ENCODE data around the gene HOXC11. TPM values are rescaled to one million over a fixed set of nuclear protein-coding genes. Genes with fewer than 3 reads are reported as not detected.

Gene HOXC11
- polyA plus RNA-seq, 1 donor = 2.1 TPM

- no peak for DNase-seq
These were observed 31.2 kb upstream of the HOXC11 start for GRCh38 chr12:53941750-53942149.

GRCh38 chr12:53942467-53942997 lies 30.4 kb upstream of the HOXC11 start:
- no peak for DNase-seq

GRCh38 chr12:53944209-53944608 lies 28.7 kb upstream of the HOXC11 start:
- DNase-seq = no peak

GRCh38 chr12:53944907-53945847 lies 27.7 kb upstream of the HOXC11 start:
- no peak for DNase-seq

GRCh38 chr12:53947743-53948142 lies 25.2 kb upstream of the HOXC11 start:
- no peak for DNase-seq

- no peak for DNase-seq
These were observed 24.0 kb upstream of the HOXC11 start for GRCh38 chr12:53948650-53949593.

- no peak for DNase-seq
These were observed 23.1 kb upstream of the HOXC11 start for GRCh38 chr12:53949631-53950436.

GRCh38 chr12:53950437-53950773 lies 22.5 kb upstream of the HOXC11 start:
- no peak for DNase-seq

- no peak for DNase-seq
These were observed 21.9 kb upstream of the HOXC11 start for GRCh38 chr12:53950789-53951576.

GRCh38 chr12:53951577-53952334 lies 21.2 kb upstream of the HOXC11 start:
- DNase-seq = no peak

GRCh38 chr12:53952335-53952694 lies 20.6 kb upstream of the HOXC11 start:
- DNase-seq = no peak

GRCh38 chr12:53952871-53953734 lies 19.8 kb upstream of the HOXC11 start:
- no peak for DNase-seq

GRCh38 chr12:53953831-53954693 lies 18.9 kb upstream of the HOXC11 start:
- DNase-seq = no peak

GRCh38 chr12:53954694-53955035 lies 18.3 kb upstream of the HOXC11 start, which contains the start of gene HOXC12:
Gene HOXC12 (plus strand): TSS chr12:53954903. CDS start chr12:53954930, 27 bp downstream.
- no peak for DNase-seq

GRCh38 chr12:53955036-53955775 lies 17.7 kb upstream of the HOXC11 start:
- no peak for DNase-seq

- no peak for DNase-seq
These were observed 17.1 kb upstream of the HOXC11 start for GRCh38 chr12:53955776-53956250.

GRCh38 chr12:53956251-53956887 lies 16.6 kb upstream of the HOXC11 start:
- DNase-seq = no peak

All from left kidney (tissue), 2 donors.